ENCODE results near the gene SRPRB.

Gene SRPRB

DNA sequence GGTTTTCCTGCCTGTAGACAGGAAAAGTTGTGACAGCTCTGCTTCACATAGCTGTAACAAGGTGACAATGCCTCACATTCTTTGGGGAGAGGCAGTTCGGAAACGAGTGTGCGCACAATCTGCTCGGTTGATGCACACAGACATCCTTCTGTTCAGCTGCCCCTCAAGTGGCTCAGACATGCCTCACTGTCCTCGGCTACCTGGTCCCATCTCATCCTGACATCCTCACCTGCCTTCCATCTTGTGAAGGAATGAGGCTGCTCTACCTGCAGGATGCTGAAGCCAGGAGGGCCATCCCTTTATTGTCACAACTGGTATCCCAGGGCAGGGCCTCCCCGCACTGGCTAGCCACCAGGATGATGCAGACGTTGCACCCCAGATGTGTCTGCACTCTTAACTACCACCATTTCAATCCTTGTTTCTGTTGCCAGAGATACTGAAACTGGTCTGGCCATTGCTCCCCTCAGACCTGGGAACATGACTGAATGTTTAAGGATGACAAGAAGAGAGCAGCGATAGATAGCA lies 19.4 kb downstream of the SRPRB start:
- no peak overlapping the region for H3K23ac ChIP-seq (ENCODE audit: low read length)
- no peak overlapping the region for H4K91ac ChIP-seq (ENCODE audit: low read depth, low read length)
- H3K79me2 ChIP-seq (ENCODE audit: control insufficient read depth, insufficient read depth, low read length, poor library complexity), result no peaks in the 10 kb centered on the region
- H3K36me3 ChIP-seq (ENCODE audit: control insufficient read depth in 1 of 2, insufficient read depth in 2 of 2, low read length in 2 of 2), result peaks cover 13 to 29% of the 10 kb centered on the region in 2 experiments
- H2BK120ac ChIP-seq (ENCODE audit: insufficient read depth, low read length, poor library complexity), result no peak overlapping the region
- H3K9ac ChIP-seq (ENCODE audit: low read length), result no peak overlapping the region
- H3K4ac ChIP-seq (ENCODE audit: low read depth, low read length), result no peak overlapping the region
- no peak overlapping the region for H2BK5ac ChIP-seq (ENCODE audit: low read depth, low read length, poor library complexity)
- H3K79me1 ChIP-seq (ENCODE audit: low read length), result no peaks in the 10 kb centered on the region
- no peak overlapping the region for H3K18ac ChIP-seq (ENCODE audit: low read length)
- no peak overlapping the region for H4K12ac ChIP-seq (ENCODE audit: low read depth, low read length)
- peaks cover 7% of the 10 kb centered on the region for H3K9me3 ChIP-seq (ENCODE audit: insufficient read depth, low read depth, low read length)
- H2AK5ac ChIP-seq (ENCODE audit: low read length), result no peak overlapping the region
- peaks cover 0 to 2% of the 10 kb centered on the region in 2 experiments for H3K4me1 ChIP-seq (ENCODE audit: control insufficient read depth in 1 of 2, insufficient read depth in 2 of 2, low read length in 2 of 2)
- H3K27ac ChIP-seq (ENCODE audit: low read depth, low read length), result no peak overlapping the region
- H2AFZ ChIP-seq (ENCODE audit: insufficient read depth, low read length, poor library complexity), result no peak overlapping the region
- no peak overlapping the region for H2BK12ac ChIP-seq (ENCODE audit: low read length)
- no peak overlapping the region for H4K8ac ChIP-seq (ENCODE audit: low read depth, low read length)
- no peak overlapping the region for H3K14ac ChIP-seq (ENCODE audit: low read length)
- no CpG with 5 or more reads among the region's 8 CpGs for WGBS (ENCODE audit: extremely low coverage, insufficient coverage, insufficient read length)
- no peaks in the 10 kb centered on the region for H3K27me3 ChIP-seq (ENCODE audit: insufficient read depth, low read length)
- DNase-seq, result no peak
- no peak overlapping the region for H3K4me2 ChIP-seq (ENCODE audit: low read length)
- no peak overlapping the region for H3K4me3 ChIP-seq (ENCODE audit: low read depth, low read length)

- no peak for DNase-seq
- Histone ChIP-seq H3K27ac (ENCODE audit: low read depth, low read length) (no peak overlapping the region), H2BK5ac (ENCODE audit: low read depth, low read length, poor library complexity) (no peak overlapping the region), H3K4ac (ENCODE audit: low read depth, low read length) (no peak overlapping the region), H3K18ac (ENCODE audit: low read length) (no peak overlapping the region), H4K8ac (ENCODE audit: low read depth, low read length) (no peak overlapping the region), H3K4me2 (ENCODE audit: low read length) (no peak overlapping the region), H3K9ac (ENCODE audit: low read length) (no peak overlapping the region), H2AFZ (ENCODE audit: insufficient read depth, low read length, poor library complexity) (no peak overlapping the region), H3K79me1 (ENCODE audit: low read length) (no peaks in the 10 kb centered on the region), H3K27me3 (ENCODE audit: insufficient read depth, low read length) (no peaks in the 10 kb centered on the region), H2BK12ac (ENCODE audit: low read length) (no peak overlapping the region), H2AK5ac (ENCODE audit: low read length) (no peak overlapping the region), H3K79me2 (ENCODE audit: control insufficient read depth, insufficient read depth, low read length, poor library complexity) (no peaks in the 10 kb centered on the region), H4K91ac (ENCODE audit: low read depth, low read length) (no peak overlapping the region), H3K36me3 (ENCODE audit: control insufficient read depth in 1 of 2, insufficient read depth in 2 of 2, low read length in 2 of 2) (peaks cover 9 to 20% of the 10 kb centered on the region in 2 experiments), H3K23ac (ENCODE audit: low read length) (no peak overlapping the region), H4K12ac (ENCODE audit: low read depth, low read length) (no peak overlapping the region), H3K14ac (ENCODE audit: low read length) (no peak overlapping the region), H2BK120ac (ENCODE audit: insufficient read depth, low read length, poor library complexity) (no peak overlapping the region), H3K9me3 (ENCODE audit: insufficient read depth, low read depth, low read length) (peaks cover 7% of the 10 kb centered on the region), H3K4me1 (ENCODE audit: control insufficient read depth in 1 of 2, insufficient read depth in 2 of 2, low read length in 2 of 2) (peaks cover 0 to 2% of the 10 kb centered on the region in 2 experiments), H3K4me3 (ENCODE audit: low read depth, low read length) (no peak overlapping the region)
- no CpG with 5 or more reads among the region's 12 CpGs for WGBS (ENCODE audit: extremely low coverage, insufficient coverage, insufficient read length)
Observed at GRCh38 chr3:133825969-133826727, 20.5 kb downstream of the SRPRB start.

GRCh38 chr3:133827136-133827535 lies 21.5 kb downstream of the SRPRB start:
- peaks cover 7% of the 10 kb centered on the region for H3K9me3 ChIP-seq (ENCODE audit: insufficient read depth, low read depth, low read length)
- no peak overlapping the region for H3K18ac ChIP-seq (ENCODE audit: low read length)
- H3K36me3 ChIP-seq (ENCODE audit: control insufficient read depth in 1 of 2, insufficient read depth in 2 of 2, low read length in 2 of 2), result peaks cover 4 to 14% of the 10 kb centered on the region in 2 experiments
- H3K79me2 ChIP-seq (ENCODE audit: control insufficient read depth, insufficient read depth, low read length, poor library complexity), result no peaks in the 10 kb centered on the region
- no peak overlapping the region for H2AK5ac ChIP-seq (ENCODE audit: low read length)
- H3K27ac ChIP-seq (ENCODE audit: low read depth, low read length), result no peak overlapping the region
- no peaks in the 10 kb centered on the region for H3K4me1 ChIP-seq (ENCODE audit: control insufficient read depth in 1 of 2, insufficient read depth in 2 of 2, low read length in 2 of 2)
- no peak overlapping the region for H3K9ac ChIP-seq (ENCODE audit: low read length)
- no peak overlapping the region for H4K12ac ChIP-seq (ENCODE audit: low read depth, low read length)
- no peak overlapping the region for H4K91ac ChIP-seq (ENCODE audit: low read depth, low read length)
- no CpG with 5 or more reads among the region's 1 CpG for WGBS (ENCODE audit: extremely low coverage, insufficient coverage, insufficient read length)
- no peak overlapping the region for H3K4me2 ChIP-seq (ENCODE audit: low read length)
- no peaks in the 10 kb centered on the region for H3K27me3 ChIP-seq (ENCODE audit: insufficient read depth, low read length)
- H2BK12ac ChIP-seq (ENCODE audit: low read length), result no peak overlapping the region
- no peak overlapping the region for H3K4ac ChIP-seq (ENCODE audit: low read depth, low read length)
- H3K14ac ChIP-seq (ENCODE audit: low read length), result no peak overlapping the region
- no peak overlapping the region for H2BK5ac ChIP-seq (ENCODE audit: low read depth, low read length, poor library complexity)
- H3K79me1 ChIP-seq (ENCODE audit: low read length), result no peaks in the 10 kb centered on the region
- H3K23ac ChIP-seq (ENCODE audit: low read length), result no peak overlapping the region
- no peak overlapping the region for H2BK120ac ChIP-seq (ENCODE audit: insufficient read depth, low read length, poor library complexity)
- DNase-seq, result no peak
- no peak overlapping the region for H3K4me3 ChIP-seq (ENCODE audit: low read depth, low read length)
- H4K8ac ChIP-seq (ENCODE audit: low read depth, low read length), result no peak overlapping the region
- no peak overlapping the region for H2AFZ ChIP-seq (ENCODE audit: insufficient read depth, low read length, poor library complexity)

DNA sequence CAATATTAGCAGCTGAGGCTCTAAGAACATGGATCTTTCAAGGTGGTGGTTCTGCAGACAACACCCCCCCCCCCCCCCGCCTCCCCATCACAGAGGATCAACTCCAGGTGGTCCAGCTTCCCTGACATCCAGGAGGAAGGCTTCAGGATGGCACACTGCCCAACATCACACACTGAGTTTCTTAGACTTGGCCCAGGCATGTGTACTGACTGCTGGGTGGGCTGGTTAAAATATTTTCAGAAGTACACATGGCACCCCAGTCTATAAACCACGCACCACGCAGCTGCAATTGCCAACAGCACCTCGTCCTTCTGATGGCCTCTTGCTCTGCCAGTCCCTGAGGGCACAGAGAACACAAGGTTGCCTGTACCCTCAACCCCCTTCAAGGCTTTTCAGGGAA lies 22.1 kb downstream of the SRPRB start:
- Histone ChIP-seq H2AFZ (ENCODE audit: insufficient read depth, low read length, poor library complexity) (no peak overlapping the region), H2AK5ac (ENCODE audit: low read length) (no peak overlapping the region), H3K4ac (ENCODE audit: low read depth, low read length) (no peak overlapping the region), H4K91ac (ENCODE audit: low read depth, low read length) (no peak overlapping the region), H3K4me3 (ENCODE audit: low read depth, low read length) (no peak overlapping the region), H3K14ac (ENCODE audit: low read length) (no peak overlapping the region), H2BK5ac (ENCODE audit: low read depth, low read length, poor library complexity) (no peak overlapping the region), H4K8ac (ENCODE audit: low read depth, low read length) (no peak overlapping the region), H3K27ac (ENCODE audit: low read depth, low read length) (no peak overlapping the region), H3K79me2 (ENCODE audit: control insufficient read depth, insufficient read depth, low read length, poor library complexity) (no peaks in the 10 kb centered on the region), H3K27me3 (ENCODE audit: insufficient read depth, low read length) (no peaks in the 10 kb centered on the region), H3K36me3 (ENCODE audit: control insufficient read depth in 1 of 2, insufficient read depth in 2 of 2, low read length in 2 of 2) (peaks cover 2 to 10% of the 10 kb centered on the region in 2 experiments), H3K9me3 (ENCODE audit: insufficient read depth, low read depth, low read length) (peaks cover 7% of the 10 kb centered on the region), H2BK12ac (ENCODE audit: low read length) (no peak overlapping the region), H3K18ac (ENCODE audit: low read length) (no peak overlapping the region), H3K9ac (ENCODE audit: low read length) (no peak overlapping the region), H4K12ac (ENCODE audit: low read depth, low read length) (no peak overlapping the region), H3K4me2 (ENCODE audit: low read length) (no peak overlapping the region), H3K79me1 (ENCODE audit: low read length) (no peaks in the 10 kb centered on the region), H3K4me1 (ENCODE audit: control insufficient read depth in 1 of 2, insufficient read depth in 2 of 2, low read length in 2 of 2) (no peaks in the 10 kb centered on the region), H3K23ac (ENCODE audit: low read length) (no peak overlapping the region), H2BK120ac (ENCODE audit: insufficient read depth, low read length, poor library complexity) (no peak overlapping the region)
- WGBS (ENCODE audit: extremely low coverage, insufficient coverage, insufficient read length), result no CpG with 5 or more reads among the region's 4 CpGs
- DNase-seq, result no peak
